Effector memory CD4-positive, alpha-beta T cell (primary cell): ENCODE measurements around the gene EIF4G3.
A peak's percentile ranks its signal among the peaks of the same experiment; 100 is the strongest.
"Not testable (repeated sequence)": the region's sequence is repeated elsewhere in the genome, so short reads cannot be mapped to it uniquely, and the experiment has no call there.

Source experiments
- DNase-seq, 3 donors: peaks; one replicate each; pipeline ENCODE4 v3.0.0-alpha.2; 2020
- H3K27ac ChIP-seq: 2 replicates; pipeline ENCODE4 v1.7.0; 2013; ENCODE audit warnings: mild to moderate bottlenecking, low read length, moderate library complexity; ENCODE audit not compliant: insufficient read depth, poor library complexity, severe bottlenecking
- H3K27me3 ChIP-seq: replicated peaks from 2 replicates; pipeline ENCODE4 v1.7.0; 2013; ENCODE audit warnings: mild to moderate bottlenecking, low read length; ENCODE audit not compliant: insufficient read depth, control insufficient read depth, poor library complexity, severe bottlenecking
- H3K36me3 ChIP-seq: 2 replicates; pipeline ENCODE4 v1.7.0; 2013; ENCODE audit warnings: mild to moderate bottlenecking, low read length, moderate library complexity; ENCODE audit not compliant: control insufficient read depth, insufficient read depth
- H3K4me1 ChIP-seq: 2 replicates; pipeline ENCODE4 v1.7.0; 2013; ENCODE audit warnings: low read length, mild to moderate bottlenecking; ENCODE audit not compliant: control insufficient read depth, insufficient read depth, poor library complexity, severe bottlenecking
- H3K4me3 ChIP-seq: 2 replicates; pipeline ENCODE4 v1.7.0; 2013; ENCODE audit warnings: low read length, low read depth, mild to moderate bottlenecking; ENCODE audit not compliant: insufficient read depth, poor library complexity, severe bottlenecking
- H3K9me3 ChIP-seq: 2 replicates; pipeline ENCODE4 v1.7.0; 2013; ENCODE audit warnings: mild to moderate bottlenecking, low read length, moderate library complexity; ENCODE audit not compliant: control insufficient read depth

EIF4G3 gene

GRCh38 chr1:21185221-21185731, 8.6 kb upstream of the EIF4G3 start:
- no peaks in the 10 kb centered on the region for H3K27me3 ChIP-seq
- H3K27ac ChIP-seq = no peak overlapping the region
- H3K4me1 ChIP-seq = no peaks in the 10 kb centered on the region
- no peak for DNase-seq
- no peak overlapping the region for H3K4me3 ChIP-seq
- H3K9me3 ChIP-seq = no peaks in the 10 kb centered on the region
- no peaks in the 10 kb centered on the region for H3K36me3 ChIP-seq

GRCh38 chr1:21184276-21184675, 7.6 kb upstream of the EIF4G3 start:
- H3K4me3 ChIP-seq = no peak overlapping the region

GRCh38 chr1:21182181-21182731, 5.6 kb upstream of the EIF4G3 start:
- H3K27me3 ChIP-seq = no peaks in the 10 kb centered on the region
- H3K9me3 ChIP-seq = no peaks in the 10 kb centered on the region
- DNase-seq = no peak
- H3K4me1 ChIP-seq = no peaks in the 10 kb centered on the region
- H3K27ac ChIP-seq = no peak overlapping the region
- no peaks in the 10 kb centered on the region for H3K36me3 ChIP-seq
- no peak overlapping the region for H3K4me3 ChIP-seq

More at GRCh38 chr1:21184276-21184675, 7.6 kb upstream of the EIF4G3 start:
- Histone ChIP-seq H3K36me3 (no peaks in the 10 kb centered on the region), H3K27me3 (no peaks in the 10 kb centered on the region), H3K27ac (no peak overlapping the region), H3K9me3 (no peaks in the 10 kb centered on the region), H3K4me1 (no peaks in the 10 kb centered on the region)
- no peak for DNase-seq

- H3K4me1 ChIP-seq, H3K27ac ChIP-seq, DNase-seq, H3K27me3 ChIP-seq, H3K4me3 ChIP-seq, H3K9me3 ChIP-seq, H3K36me3 ChIP-seq: not testable (repeated sequence)
These were observed 1.6 kb upstream of the EIF4G3 start for GRCh38 chr1:21178271-21178670.

- peak; percentile 34 to 44 (median 38) for DNase-seq
- Histone ChIP-seq H3K4me1 (peaks cover 6% of the 10 kb centered on the region), H3K27me3 (no peaks in the 10 kb centered on the region), H3K36me3 (no peaks in the 10 kb centered on the region), H3K27ac (peak overlapping the region; percentile 63), H3K9me3 (no peaks in the 10 kb centered on the region), H3K4me3 (peak overlapping the region; percentile 59)
These were observed 771 bp downstream of the EIF4G3 start for GRCh38 chr1:21175670-21176581.

- peaks cover 6% of the 10 kb centered on the region for H3K4me1 ChIP-seq
- H3K27me3 ChIP-seq = no peaks in the 10 kb centered on the region
- peak; percentile 8 to 38 (median 25) for DNase-seq
- H3K4me3 ChIP-seq = peak overlapping the region; percentile 59
- no peaks in the 10 kb centered on the region for H3K36me3 ChIP-seq
- H3K9me3 ChIP-seq = no peaks in the 10 kb centered on the region
- H3K27ac ChIP-seq = peak overlapping the region; percentile 63
These were observed 1.4 kb downstream of the EIF4G3 start for GRCh38 chr1:21175324-21175669.

GRCh38 chr1:21174654-21175323, 1.9 kb downstream of the EIF4G3 start:
- no peak overlapping the region for H3K4me3 ChIP-seq
- peaks cover 6% of the 10 kb centered on the region for H3K4me1 ChIP-seq
- H3K36me3 ChIP-seq = no peaks in the 10 kb centered on the region
- no peaks in the 10 kb centered on the region for H3K27me3 ChIP-seq
- H3K9me3 ChIP-seq = no peaks in the 10 kb centered on the region
- H3K27ac ChIP-seq = peak overlapping the region; percentile 63
- DNase-seq = no peak

- Histone ChIP-seq H3K4me1 (peaks cover 6% of the 10 kb centered on the region), H3K4me3 (no peak overlapping the region), H3K27ac (no peak overlapping the region), H3K9me3 (no peaks in the 10 kb centered on the region), H3K27me3 (no peaks in the 10 kb centered on the region), H3K36me3 (no peaks in the 10 kb centered on the region)
- no peak for DNase-seq
These were observed 2.5 kb downstream of the EIF4G3 start for GRCh38 chr1:21174230-21174629.

GRCh38 chr1:21173096-21173495, 3.6 kb downstream of the EIF4G3 start:
- H3K36me3 ChIP-seq, H3K4me3 ChIP-seq, H3K9me3 ChIP-seq, H3K4me1 ChIP-seq, H3K27ac ChIP-seq, DNase-seq, H3K27me3 ChIP-seq: not testable (repeated sequence)

GRCh38 chr1:21170837-21171236, 5.9 kb downstream of the EIF4G3 start:
- not testable (repeated sequence) for H3K27me3 ChIP-seq, H3K4me3 ChIP-seq, H3K27ac ChIP-seq, H3K4me1 ChIP-seq, DNase-seq, H3K36me3 ChIP-seq, H3K9me3 ChIP-seq
